Vagina (tissue), 2 donors: Measurements from ENCODE around the gene PXDN. TPM values are rescaled to one million over a fixed set of nuclear protein-coding genes. Genes with fewer than 3 reads are reported as not detected.

ENCODE experiments used
- DNase-seq, 2 donors: peaks; one replicate each; pipeline ENCODE4 v3.0.0-alpha.2; 2017; ENCODE audit errors: extremely low spot score in 2 of 2
- H3K27ac ChIP-seq: fragments of 200-600 bp; sonication (generic); one replicate; pipeline ENCODE4 v1.5.1; 2019
- H3K27me3 ChIP-seq: fragments of 200-600 bp; sonication (generic); one replicate; pipeline ENCODE4 v1.5.1; 2019
- H3K36me3 ChIP-seq, 2 donors: fragments of 200-600 bp; sonication (generic); one replicate each; pipeline ENCODE4 v1.5.1; 2017 to 2019
- H3K4me1 ChIP-seq: fragments of 200-600 bp; sonication (generic); one replicate; pipeline ENCODE4 v1.5.1; 2019
- H3K4me3 ChIP-seq, 2 donors: fragments of 200-600 bp; sonication (generic); 1 replicate in 1 of 2; 2 replicates in 1 of 2; pipeline ENCODE4 v1.5.1; 2016 to 2019
- H3K9me3 ChIP-seq: fragments of 200-600 bp; sonication (generic); one replicate; pipeline ENCODE4 v1.5.1; 2019
- POLR2A ChIP-seq, 2 donors: fragments of 450-650 bp; IDR thresholded peaks; one replicate each; pipeline ENCODE4 v1.6.1; 2017; ENCODE audit warnings: antibody characterized with exemption in 2 of 2, mild to moderate bottlenecking in 2 of 2, moderate library complexity in 2 of 2
- POLR2AphosphoS5 ChIP-seq, 2 donors: sonication (generic); formaldehyde crosslinking; IDR thresholded peaks; one replicate each; pipeline ENCODE4 v1.9.0; 2017; ENCODE audit warnings: antibody characterized with exemption in 2 of 2, mild to moderate bottlenecking in 2 of 2, low read depth in 1 of 2; ENCODE audit not compliant: insufficient read depth in 1 of 2
- intact Hi-C: fragments of 100-400 bp; cut with DNase I; formaldehyde crosslinking; loops from one replicate; pipeline ENCODE4 v1.15.1; 2023
- total RNA-seq: library from RNA; depleted of rRNA; stranded (reverse); fragments of >200 nt; gene quantifications from one replicate; pipeline ENCODE4 v1.2.3, GENCODE V29; 2016
- TF ChIP-seq, protein P1 (sequence below), 3 experiments: fragments of 450-650 bp in 2 of 3; fragments of 200-600 bp in 1 of 3; sonication (generic) in 1 of 3; IDR thresholded peaks; one replicate each; pipeline ENCODE4 v1.5.1; 2017 to 2019; ENCODE audit warnings: antibody characterized with exemption in 3 of 3, mild to moderate bottlenecking in 2 of 3, moderate library complexity in 2 of 3

PXDN gene
- total RNA-seq, 1 donor from 2014 or later, result 33.6 TPM

DNA sequence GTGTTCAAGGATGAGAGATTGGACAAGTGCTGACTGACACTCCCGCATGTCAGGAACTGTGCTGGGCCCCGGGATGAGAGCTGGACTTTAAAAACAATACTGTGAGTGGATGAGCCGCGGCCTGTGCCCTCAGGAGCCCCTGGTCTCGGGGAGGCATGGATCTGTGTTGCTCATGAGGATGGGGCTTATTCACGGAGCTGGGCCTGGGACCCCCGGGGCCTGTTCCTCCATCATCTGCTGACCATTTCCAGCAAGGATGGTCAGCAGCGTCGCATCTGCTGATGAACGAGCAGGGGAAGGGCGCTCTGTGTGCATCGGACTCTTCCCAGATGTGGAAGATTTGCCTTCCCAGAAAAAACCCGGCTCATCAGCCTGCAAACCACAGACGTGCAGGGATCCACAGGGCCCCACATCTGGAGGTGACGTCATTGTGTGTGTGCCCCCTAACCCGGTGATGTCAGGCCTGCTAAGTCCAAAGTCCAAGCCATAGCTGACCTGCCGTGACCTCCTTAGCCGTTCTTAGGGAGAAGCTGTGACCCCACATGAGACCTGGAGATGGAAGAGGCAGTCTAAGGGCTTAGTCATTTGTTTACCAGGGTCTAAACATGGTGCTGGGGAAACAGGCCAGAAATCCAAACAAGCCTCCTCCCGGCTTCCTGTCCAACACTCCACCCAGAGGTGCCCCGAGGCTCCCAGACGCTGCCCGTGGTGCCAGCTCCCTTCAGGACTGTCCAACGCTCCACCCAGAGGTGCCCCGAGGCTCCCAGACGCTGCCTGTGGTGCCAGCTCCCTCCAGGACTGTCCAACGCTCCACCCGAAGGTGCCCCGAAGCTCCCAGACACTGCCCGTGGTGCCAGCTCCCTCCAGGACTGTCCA, 143.9 kb downstream of the PXDN start:
- intact Hi-C loops, result no loop called here
- DNase-seq, result no peak
- no peaks in the 10 kb centered on the region for H3K9me3 ChIP-seq
- no peaks in the 10 kb centered on the region for H3K36me3 ChIP-seq
- no peaks in the 10 kb centered on the region for H3K27me3 ChIP-seq
- H3K27ac ChIP-seq, result peak overlapping the region; percentile 18
- H3K4me3 ChIP-seq, result no peak overlapping the region
- no peak for TF ChIP-seq POLR2AphosphoS5 (IDR thresholded peaks at IDR 0.05; ENCODE audit: insufficient read depth in 1 of 2, low read depth in 1 of 2)
- TF ChIP-seq, protein P1, sequence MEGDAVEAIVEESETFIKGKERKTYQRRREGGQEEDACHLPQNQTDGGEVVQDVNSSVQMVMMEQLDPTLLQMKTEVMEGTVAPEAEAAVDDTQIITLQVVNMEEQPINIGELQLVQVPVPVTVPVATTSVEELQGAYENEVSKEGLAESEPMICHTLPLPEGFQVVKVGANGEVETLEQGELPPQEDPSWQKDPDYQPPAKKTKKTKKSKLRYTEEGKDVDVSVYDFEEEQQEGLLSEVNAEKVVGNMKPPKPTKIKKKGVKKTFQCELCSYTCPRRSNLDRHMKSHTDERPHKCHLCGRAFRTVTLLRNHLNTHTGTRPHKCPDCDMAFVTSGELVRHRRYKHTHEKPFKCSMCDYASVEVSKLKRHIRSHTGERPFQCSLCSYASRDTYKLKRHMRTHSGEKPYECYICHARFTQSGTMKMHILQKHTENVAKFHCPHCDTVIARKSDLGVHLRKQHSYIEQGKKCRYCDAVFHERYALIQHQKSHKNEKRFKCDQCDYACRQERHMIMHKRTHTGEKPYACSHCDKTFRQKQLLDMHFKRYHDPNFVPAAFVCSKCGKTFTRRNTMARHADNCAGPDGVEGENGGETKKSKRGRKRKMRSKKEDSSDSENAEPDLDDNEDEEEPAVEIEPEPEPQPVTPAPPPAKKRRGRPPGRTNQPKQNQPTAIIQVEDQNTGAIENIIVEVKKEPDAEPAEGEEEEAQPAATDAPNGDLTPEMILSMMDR (IDR thresholded peaks at IDR 0.05), result no peak
- TF ChIP-seq POLR2A (IDR thresholded peaks at IDR 0.05), result no peak
- peaks cover 26% of the 10 kb centered on the region for H3K4me1 ChIP-seq

DNA sequence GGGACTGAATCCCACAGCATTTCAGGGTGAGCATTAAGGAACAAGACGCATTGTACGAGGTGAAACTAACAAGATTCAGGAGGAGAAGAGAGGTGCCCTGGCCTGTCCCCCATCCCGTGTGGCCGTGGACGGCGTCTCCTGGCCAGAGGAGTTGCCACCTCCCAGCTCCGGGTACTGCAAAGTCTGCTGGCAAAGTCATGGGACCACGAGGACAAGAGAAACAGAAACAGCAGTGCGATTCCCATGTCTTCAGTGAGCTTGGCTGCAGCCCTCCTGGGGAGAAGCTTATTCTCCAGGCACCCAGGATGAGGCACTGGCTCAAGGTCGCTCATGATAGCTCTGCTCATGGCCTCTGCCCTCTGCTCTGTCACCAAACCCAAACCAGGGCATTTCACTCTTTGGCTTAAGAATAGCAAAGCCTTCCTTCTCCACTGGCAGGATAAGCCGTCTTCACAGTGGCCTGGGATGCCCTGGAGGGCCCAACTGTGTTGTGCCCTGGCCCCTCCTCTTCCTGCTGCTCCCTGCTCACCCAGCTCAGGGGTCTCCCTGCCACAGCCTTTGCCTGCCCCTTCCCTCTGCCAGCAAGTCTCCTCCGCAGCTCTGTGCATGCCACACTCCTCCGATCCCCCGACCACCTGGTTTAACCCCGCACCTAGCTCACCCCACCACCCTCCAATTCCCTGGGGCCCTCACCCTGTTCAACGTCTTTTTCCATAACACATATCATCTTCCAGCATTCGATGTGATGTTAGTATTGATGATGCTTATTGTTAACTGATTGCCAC, 144.8 kb downstream of the PXDN start:
- Histone ChIP-seq H3K9me3 (no peaks in the 10 kb centered on the region), H3K4me3 (no peak overlapping the region), H3K27me3 (no peaks in the 10 kb centered on the region), H3K27ac (peak overlapping the region; percentile 18), H3K4me1 (peaks cover 25% of the 10 kb centered on the region), H3K36me3 (no peaks in the 10 kb centered on the region)
- TF ChIP-seq POLR2AphosphoS5 (IDR thresholded peaks at IDR 0.05; ENCODE audit: insufficient read depth in 1 of 2, low read depth in 1 of 2) (no peak), POLR2A (IDR thresholded peaks at IDR 0.05) (no peak)
- TF ChIP-seq, protein P1 (IDR thresholded peaks at IDR 0.05), result no peak
- intact Hi-C loops, result no loop called here
- DNase-seq, result no peak

DNA sequence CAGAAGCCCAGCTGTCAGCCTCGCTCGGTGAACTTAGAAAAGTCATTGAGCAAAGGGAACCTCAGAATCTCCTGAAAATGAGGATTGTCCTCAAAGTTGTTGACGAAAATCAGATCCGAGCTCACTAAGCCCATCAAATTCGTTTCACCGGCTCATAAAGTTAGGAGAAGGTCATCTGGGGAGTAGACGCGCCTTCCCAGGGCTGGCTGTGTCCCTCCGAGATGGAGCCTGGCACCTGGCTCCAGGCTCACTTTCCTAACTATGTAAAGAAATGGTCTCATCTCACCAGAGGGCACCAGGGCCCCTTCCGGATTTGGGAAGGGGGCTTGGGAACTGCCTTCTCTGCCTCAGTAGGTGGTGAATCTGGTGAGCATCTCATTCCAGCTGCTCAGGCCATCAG, 145.5 kb downstream of the PXDN start:
- intact Hi-C loops, result no loop called here
- no peak overlapping the region for H3K27ac ChIP-seq
- no peaks in the 10 kb centered on the region for H3K9me3 ChIP-seq
- H3K4me1 ChIP-seq, result peaks cover 26% of the 10 kb centered on the region
- H3K27me3 ChIP-seq, result no peaks in the 10 kb centered on the region
- no peaks in the 10 kb centered on the region for H3K36me3 ChIP-seq
- TF ChIP-seq, protein P1 (IDR thresholded peaks at IDR 0.05), result no peak
- TF ChIP-seq POLR2A (IDR thresholded peaks at IDR 0.05), result no peak
- DNase-seq, result no peak
- H3K4me3 ChIP-seq, result no peak overlapping the region

DNA sequence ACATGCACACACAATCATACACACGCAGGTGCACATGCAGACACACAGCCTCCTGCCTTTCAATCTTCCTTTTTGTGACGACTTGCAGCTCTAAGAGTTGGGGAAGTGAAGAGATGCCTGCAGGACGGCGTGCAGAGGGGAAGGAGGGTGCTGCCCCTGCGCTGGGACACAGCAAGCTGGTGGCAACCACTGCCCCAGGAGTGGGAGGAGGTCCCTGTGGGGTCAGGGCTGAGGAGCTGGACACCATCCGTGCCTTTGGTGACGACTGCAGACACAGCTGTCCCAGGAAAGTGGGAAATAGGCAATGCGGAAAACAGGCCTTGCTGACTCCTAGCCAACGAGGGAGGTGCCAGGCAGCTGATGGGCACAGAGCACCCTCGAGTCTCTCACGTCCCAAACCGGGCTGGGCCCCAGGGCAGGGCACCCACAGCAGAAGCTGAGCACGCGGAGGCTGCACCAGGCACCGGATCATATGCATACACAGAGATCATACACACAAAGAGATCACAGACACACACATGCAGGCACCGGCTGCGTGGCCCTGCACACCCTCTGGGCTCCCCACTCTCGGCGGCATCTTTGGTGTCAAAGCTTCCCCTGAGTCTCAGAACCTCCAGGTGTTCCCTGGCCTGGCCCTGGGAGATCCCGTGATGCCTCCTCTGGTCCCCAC, 146.1 kb downstream of the PXDN start:
- TF ChIP-seq POLR2AphosphoS5 (IDR thresholded peaks at IDR 0.05; ENCODE audit: insufficient read depth in 1 of 2, low read depth in 1 of 2) (no peak), POLR2A (IDR thresholded peaks at IDR 0.05) (no peak)
- TF ChIP-seq, protein P1 (IDR thresholded peaks at IDR 0.05), result no peak
- peaks cover 33% of the 10 kb centered on the region for H3K4me1 ChIP-seq
- no peaks in the 10 kb centered on the region for H3K9me3 ChIP-seq
- H3K4me3 ChIP-seq, result no peak overlapping the region
- no peak for DNase-seq
- no peak overlapping the region for H3K27ac ChIP-seq
- H3K27me3 ChIP-seq, result no peaks in the 10 kb centered on the region
- no peaks in the 10 kb centered on the region for H3K36me3 ChIP-seq
- intact Hi-C loops, result no loop called here
